ENCODE results near the gene FBN3. TPM values are rescaled to one million over a fixed set of nuclear protein-coding genes. Genes with fewer than 3 reads are reported as not detected.

Gene FBN3
- total RNA-seq, result not detected in 2 replicates

DNA sequence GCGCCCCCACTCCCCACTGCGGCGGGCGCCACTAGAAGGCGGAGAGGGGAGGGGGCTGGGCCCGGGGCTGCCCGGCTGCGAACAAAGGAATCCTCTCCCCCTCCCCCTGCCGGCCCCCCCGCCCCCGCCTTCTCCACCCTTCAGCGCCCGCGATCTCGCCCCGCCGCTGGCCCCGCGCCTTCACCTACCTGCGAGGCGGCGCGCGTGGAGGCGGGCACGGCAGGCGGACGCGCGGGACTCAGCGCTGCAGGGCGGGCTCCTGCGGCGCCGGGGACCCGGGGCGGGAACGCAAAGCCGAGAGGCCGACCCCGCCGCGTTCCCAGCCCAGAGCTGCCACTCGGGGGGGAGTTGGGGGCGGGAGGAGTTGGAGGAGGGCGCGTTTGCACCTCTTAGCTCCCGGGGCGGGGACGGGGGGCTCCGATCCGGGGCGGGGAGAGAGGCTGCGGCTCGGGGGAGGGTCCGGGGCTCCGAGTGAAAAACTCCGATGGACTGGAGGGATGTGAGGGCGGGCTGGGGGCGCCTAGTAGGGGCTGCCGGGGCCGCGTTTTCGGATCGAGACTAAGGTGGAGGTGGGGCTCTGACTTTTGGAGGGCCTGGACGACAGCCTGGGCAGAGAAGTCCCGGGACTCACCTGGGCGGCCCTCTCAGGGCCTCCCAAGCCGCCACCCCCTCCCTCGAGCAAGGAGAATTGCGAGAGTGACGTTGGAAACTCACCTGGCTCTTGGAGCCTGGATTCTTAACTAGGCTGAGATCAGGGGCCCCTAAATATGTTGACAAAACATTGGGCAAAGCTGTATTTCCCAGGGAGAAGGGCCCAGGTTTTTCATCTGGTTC is at the start of gene FBN3:
Gene FBN3, minus strand, starts transcription at position 332 of the 834 bp plus-strand sequence. CDS start 2,112 bp downstream, outside the sequence.

GRCh38 chr19:8052464-8052859 is 96.9 kb downstream of the FBN3 start, which contains the start of gene CCL25:
TSS of gene CCL25 (plus strand) at chr19:8052760. CDS start at chr19:8053050, 290 bp downstream.

Other genes with a start within 250 kb of the FBN3 start
- 10.0 and 13.4 TPM in 2 replicates for gene MAP2K7, start 245.7 kb downstream of the FBN3 start, total RNA-seq
- 0.89 and 1.00 TPM in 2 replicates for gene TGFBR3L, start 234.8 kb downstream of the FBN3 start, total RNA-seq
- 25.8 and 35.0 TPM in 2 replicates for gene SNAPC2, start 229.3 kb downstream of the FBN3 start, total RNA-seq
- gene CTXN1, start 223.5 kb downstream of the FBN3 start, total RNA-seq, result 1.1 and 2.6 TPM in 2 replicates
- gene TIMM44, start 205.9 kb downstream of the FBN3 start, total RNA-seq, result 53.8 and 67.4 TPM in 2 replicates
- gene ELAVL1, start 144.0 kb downstream of the FBN3 start, total RNA-seq, result 39.5 and 66.5 TPM in 2 replicates
- not detected in 2 replicates for gene CCL25, start 96.8 kb downstream of the FBN3 start, total RNA-seq
- gene CERS4, start 59.8 kb upstream of the FBN3 start, total RNA-seq, result 8.5 and 24.4 TPM in 2 replicates
- gene CD320, start 158.8 kb upstream of the FBN3 start, total RNA-seq, result 32.3 and 33.1 TPM in 2 replicates
- gene NDUFA7, start 171.8 kb upstream of the FBN3 start, total RNA-seq, result 12.5 and 15.1 TPM in 2 replicates
- 175 and 215 TPM in 2 replicates for gene RPS28, start 171.9 kb upstream of the FBN3 start, total RNA-seq
- gene KANK3, start 193.7 kb upstream of the FBN3 start, total RNA-seq, result 0.25 and 0.33 TPM in 2 replicates
- 1.9 and 2.4 TPM in 2 replicates for gene ANGPTL4, start 214.6 kb upstream of the FBN3 start, total RNA-seq
- gene RAB11B, start 240.8 kb upstream of the FBN3 start, total RNA-seq, result 31.9 and 35.2 TPM in 2 replicates

All from uterine smooth muscle cell (primary cell).